GM12872 (cell line): ENCODE results near the gene ABCD1.
A peak's percentile ranks its signal among the peaks of the same experiment; 100 is the strongest.

Experiments
- TF ChIP-seq, protein P1 (sequence below): IDR thresholded peaks from 3 replicates; pipeline ENCODE4 v1.5.1; 2011; ENCODE audit warnings: low read depth, mild to moderate bottlenecking, low read length, moderate library complexity; ENCODE audit not compliant: insufficient read depth

The ABCD1 gene

GRCh38 chrX:153707406-153707805 lies 17.2 kb upstream of the ABCD1 start:
- TF ChIP-seq, protein P1, sequence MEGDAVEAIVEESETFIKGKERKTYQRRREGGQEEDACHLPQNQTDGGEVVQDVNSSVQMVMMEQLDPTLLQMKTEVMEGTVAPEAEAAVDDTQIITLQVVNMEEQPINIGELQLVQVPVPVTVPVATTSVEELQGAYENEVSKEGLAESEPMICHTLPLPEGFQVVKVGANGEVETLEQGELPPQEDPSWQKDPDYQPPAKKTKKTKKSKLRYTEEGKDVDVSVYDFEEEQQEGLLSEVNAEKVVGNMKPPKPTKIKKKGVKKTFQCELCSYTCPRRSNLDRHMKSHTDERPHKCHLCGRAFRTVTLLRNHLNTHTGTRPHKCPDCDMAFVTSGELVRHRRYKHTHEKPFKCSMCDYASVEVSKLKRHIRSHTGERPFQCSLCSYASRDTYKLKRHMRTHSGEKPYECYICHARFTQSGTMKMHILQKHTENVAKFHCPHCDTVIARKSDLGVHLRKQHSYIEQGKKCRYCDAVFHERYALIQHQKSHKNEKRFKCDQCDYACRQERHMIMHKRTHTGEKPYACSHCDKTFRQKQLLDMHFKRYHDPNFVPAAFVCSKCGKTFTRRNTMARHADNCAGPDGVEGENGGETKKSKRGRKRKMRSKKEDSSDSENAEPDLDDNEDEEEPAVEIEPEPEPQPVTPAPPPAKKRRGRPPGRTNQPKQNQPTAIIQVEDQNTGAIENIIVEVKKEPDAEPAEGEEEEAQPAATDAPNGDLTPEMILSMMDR, result no peak

DNA sequence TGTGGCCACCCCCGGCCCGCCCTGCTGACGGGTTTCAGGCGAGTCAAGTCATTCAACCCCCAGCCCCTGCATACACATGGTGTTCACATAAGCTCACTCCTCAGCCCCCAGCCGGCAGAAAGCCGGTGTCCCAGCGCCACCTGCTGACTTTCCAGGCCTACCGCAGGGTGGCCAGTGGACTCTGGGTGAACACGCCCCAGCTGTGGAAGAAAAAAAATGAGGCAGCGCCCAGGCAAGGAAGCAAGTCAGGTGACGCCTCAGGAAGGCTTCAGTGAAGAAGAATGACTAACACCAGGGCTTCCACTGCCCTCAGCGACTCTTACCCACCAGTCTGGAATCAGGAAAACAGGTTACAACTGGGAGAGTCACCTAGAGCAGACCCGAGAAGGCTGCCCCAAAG lies 16.2 kb upstream of the ABCD1 start:
- TF ChIP-seq, protein P1, result peak; percentile 39

DNA sequence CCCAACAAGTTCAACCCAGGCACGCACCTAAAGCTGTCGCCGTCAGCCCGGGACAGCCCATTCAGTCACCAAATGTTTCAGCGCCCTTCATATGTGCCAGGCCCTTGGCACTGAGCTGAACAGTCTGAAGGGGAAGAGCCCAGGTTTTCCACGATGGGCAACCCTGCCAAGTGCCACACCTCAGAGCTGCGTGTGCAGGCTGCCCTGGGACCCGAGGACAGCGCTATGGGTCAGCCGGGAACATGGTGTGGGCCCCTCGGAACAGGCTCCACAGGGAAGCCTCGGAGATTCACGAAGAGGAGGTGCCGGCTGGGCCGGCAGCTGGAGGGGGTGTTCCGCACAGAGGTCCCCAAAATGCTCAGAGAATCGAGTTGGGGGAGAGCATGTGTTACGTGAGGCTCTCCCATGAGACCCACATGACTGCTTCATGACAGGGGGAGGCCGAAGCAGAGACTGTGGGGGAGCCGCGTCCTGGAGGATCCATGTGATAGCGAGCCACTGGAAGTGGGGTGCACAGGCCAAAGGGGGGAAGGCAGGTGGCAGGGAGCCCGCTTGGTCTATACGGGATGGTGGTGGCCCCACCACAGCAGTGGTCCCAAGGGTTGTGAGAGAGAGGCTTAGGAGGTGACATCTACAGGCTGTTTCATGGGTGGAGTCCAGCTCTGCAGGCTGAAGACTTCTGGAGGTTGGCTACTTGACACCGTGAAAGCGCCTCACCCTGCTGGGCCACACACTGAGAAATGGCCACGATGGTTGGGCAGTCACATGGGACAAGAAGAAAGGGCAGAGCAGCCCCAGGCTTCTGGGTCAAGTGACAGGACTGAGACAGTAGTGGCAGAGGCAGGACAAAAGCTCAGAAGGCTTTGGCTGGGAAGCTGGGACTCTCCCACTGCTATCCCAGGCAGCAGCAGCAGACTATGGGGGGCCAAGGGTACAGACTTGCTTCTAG lies 14.7 kb upstream of the ABCD1 start:
- TF ChIP-seq, protein P1, result no peak

- TF ChIP-seq, protein P1, result no peak
These were observed 10.4 kb upstream of the ABCD1 start for GRCh38 chrX:153714256-153714655.

- TF ChIP-seq, protein P1, result no peak
These were observed 7.2 kb upstream of the ABCD1 start for GRCh38 chrX:153717445-153717844.

DNA sequence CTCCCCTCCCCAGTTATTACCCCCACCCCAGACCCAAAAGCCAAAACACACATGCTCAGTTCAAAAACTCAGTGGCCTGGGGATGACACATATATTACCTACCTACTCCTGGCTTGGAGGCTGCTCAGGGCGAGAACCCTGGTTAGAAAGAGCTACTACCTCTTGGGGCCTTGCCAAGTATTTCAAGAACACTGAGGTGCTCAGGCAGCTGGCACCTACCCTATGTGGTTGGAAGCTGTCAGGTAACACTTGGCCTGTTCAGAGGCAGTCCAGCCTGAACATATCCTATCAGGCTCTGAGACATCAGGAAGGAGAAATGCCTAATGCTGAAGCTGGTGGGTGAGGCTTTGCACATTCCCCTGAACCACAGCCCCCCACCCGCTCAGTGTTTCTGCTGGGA lies 5.4 kb upstream of the ABCD1 start:
- TF ChIP-seq, protein P1, result no peak

DNA sequence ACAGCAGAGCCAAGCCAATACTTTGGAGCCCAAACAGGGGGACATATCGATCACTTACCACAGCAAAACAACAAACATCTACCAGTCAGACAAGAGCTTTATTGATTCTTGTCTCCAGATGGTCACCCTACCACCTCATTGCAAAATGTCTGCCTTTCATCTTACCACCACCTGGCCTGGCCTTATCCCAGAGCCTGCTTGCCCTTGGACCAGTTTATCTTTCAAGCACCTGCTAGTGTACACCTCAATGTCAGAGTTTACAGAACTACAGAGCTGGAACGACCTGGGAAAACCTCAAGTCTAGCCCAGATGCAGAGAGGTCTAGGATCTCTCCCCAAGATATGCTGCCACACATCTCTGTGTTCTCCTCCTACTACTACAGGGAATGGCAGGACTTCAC lies 5.0 kb upstream of the ABCD1 start:
- TF ChIP-seq, protein P1, result no peak
